Activated CD8-positive, alpha-beta memory T cell treated with anti-CD3 and anti-CD28 coated beads for 36 hours (primary cell): ENCODE data around the gene SLC46A1. TPM values are rescaled to one million over a fixed set of nuclear protein-coding genes. Genes with fewer than 3 reads are reported as not detected.
"Not testable (repeated sequence)": the region's sequence is repeated elsewhere in the genome, so short reads cannot be mapped to it uniquely, and the experiment has no call there.

Experiments
- CTCF ChIA-PET: fragments of 350-600 bp; sonication (Branson Sonifier 250); formaldehyde crosslinking; loops from one replicate; lab custom pipeline; 2021; ENCODE audit warnings: antibody characterized with exemption; lab: Charles Lee
- POLR2A ChIA-PET: fragments of 350-600 bp; sonication (Branson Sonifier 250); formaldehyde crosslinking; loops from one replicate; lab custom pipeline; 2021; ENCODE audit warnings: antibody characterized with exemption; lab: Charles Lee
- total RNA-seq, 2 experiments: library from RNA; stranded (reverse); gene quantifications; one replicate each; pipeline ENCODE4 v1.2.3, GENCODE V29; 2021

Gene SLC46A1
- 1 to 10 TPM; 6.6 to 6.7 TPM for total RNA-seq

- CTCF ChIA-PET = interaction anchor here (1.0 to 1.8 kb wide), 3 partner anchors 11 to 128 kb away, joined by 4 to 9 read pairs (median 4); no protein-coding TSS in a partner anchor
- POLR2A ChIA-PET = interaction anchor here (1.3 kb wide), 1 partner anchor 22 kb away, joined by 6 read pairs; no protein-coding TSS in a partner anchor
Observed at GRCh38 chr17:28405632-28406472, at the start of gene SLC46A1. SLC46A1 (minus strand) TSS chr17:28406212; CDS start chr17:28406114, 98 bp downstream.

GRCh38 chr17:28449859-28450258, 43.8 kb upstream of the SLC46A1 start:
- CTCF ChIA-PET = interaction anchor here (1.2 kb wide), 1 partner anchor 33 kb away, joined by 3 read pairs; no protein-coding TSS in a partner anchor
- POLR2A ChIA-PET = no interaction called here

GRCh38 chr17:28447396-28447760, 41.4 kb upstream of the SLC46A1 start:
- ChIA-PET CTCF (interaction anchor here (1.1 kb wide), 1 partner anchor 60 kb away, joined by 3 read pairs; no protein-coding TSS in a partner anchor), POLR2A (no interaction called here)

- ChIA-PET CTCF (interaction anchor here (1.1 to 1.4 kb wide), 2 partner anchors 43 to 59 kb away, joined by 3 read pairs; no protein-coding TSS in a partner anchor), POLR2A (no interaction called here)
Observed at GRCh38 chr17:28446716-28447395, 40.8 kb upstream of the SLC46A1 start.

- CTCF ChIA-PET = no interaction called here
- POLR2A ChIA-PET = no interaction called here
Observed at GRCh38 chr17:28443901-28444638, 38.1 kb upstream of the SLC46A1 start.

- CTCF ChIA-PET, POLR2A ChIA-PET: not testable (repeated sequence)
Observed at GRCh38 chr17:28434326-28434725, 28.3 kb upstream of the SLC46A1 start.

- ChIA-PET CTCF (no interaction called here), POLR2A (no interaction called here)
Observed at GRCh38 chr17:28433721-28434120, 27.7 kb upstream of the SLC46A1 start.

GRCh38 chr17:28427982-28428381, 22.0 kb upstream of the SLC46A1 start:
- POLR2A ChIA-PET, CTCF ChIA-PET: not testable (repeated sequence)

GRCh38 chr17:28427371-28427770, 21.4 kb upstream of the SLC46A1 start:
- ChIA-PET CTCF (no interaction called here), POLR2A (no interaction called here)

- ChIA-PET POLR2A (interaction anchor here (0.6 kb wide), 1 partner anchor 13 kb away, joined by 4 read pairs; no protein-coding TSS in a partner anchor), CTCF (no interaction called here)
Observed at GRCh38 chr17:28426081-28426519, 20.1 kb upstream of the SLC46A1 start.

- ChIA-PET CTCF (no interaction called here), POLR2A (no interaction called here)
Observed at GRCh38 chr17:28425206-28425605, 19.2 kb upstream of the SLC46A1 start.

- ChIA-PET CTCF (interaction anchor here (1.1 kb wide), 1 partner anchor 118 kb away, joined by 3 read pairs; no protein-coding TSS in a partner anchor), POLR2A (no interaction called here)
Observed at GRCh38 chr17:28421787-28422305, 15.8 kb upstream of the SLC46A1 start.

- ChIA-PET POLR2A (no interaction called here), CTCF (interaction anchor here (0.7 to 1.8 kb wide), 7 partner anchors 12 to 124 kb away, joined by 3 to 9 read pairs (median 4); no protein-coding TSS in a partner anchor)
Observed at GRCh38 chr17:28416703-28417311, 10.8 kb upstream of the SLC46A1 start.

- POLR2A ChIA-PET = no interaction called here
- CTCF ChIA-PET = interaction anchor here (0.5 to 1.8 kb wide), 7 partner anchors 11 to 376 kb away, joined by 3 to 9 read pairs (median 4); no protein-coding TSS in a partner anchor
Observed at GRCh38 chr17:28415886-28416285, 9.9 kb upstream of the SLC46A1 start.

GRCh38 chr17:28413804-28414203, 7.8 kb upstream of the SLC46A1 start:
- CTCF ChIA-PET = no interaction called here

GRCh38 chr17:28412099-28412498, 6.1 kb upstream of the SLC46A1 start:
- ChIA-PET POLR2A (no interaction called here), CTCF (no interaction called here)

More at GRCh38 chr17:28413804-28414203, 7.8 kb upstream of the SLC46A1 start:
- POLR2A ChIA-PET = no interaction called here

GRCh38 chr17:28407974-28408306, 1.9 kb upstream of the SLC46A1 start:
- ChIA-PET CTCF (no interaction called here), POLR2A (no interaction called here)

GRCh38 chr17:28407130-28407973, 1.3 kb upstream of the SLC46A1 start:
- POLR2A ChIA-PET = no interaction called here

More at GRCh38 chr17:28407130-28407973, 1.3 kb upstream of the SLC46A1 start:
- CTCF ChIA-PET = interaction anchor here (0.6 to 1.1 kb wide), 2 partner anchors 35 to 336 kb away, joined by 3 read pairs; no protein-coding TSS in a partner anchor
